ENCODE data around the gene HSBP1. TPM values are rescaled to one million over a fixed set of nuclear protein-coding genes. Genes with fewer than 3 reads are reported as not detected.

HSBP1 gene
- total RNA-seq, 1 experiment from 2014 or later, result 167 TPM

DNA sequence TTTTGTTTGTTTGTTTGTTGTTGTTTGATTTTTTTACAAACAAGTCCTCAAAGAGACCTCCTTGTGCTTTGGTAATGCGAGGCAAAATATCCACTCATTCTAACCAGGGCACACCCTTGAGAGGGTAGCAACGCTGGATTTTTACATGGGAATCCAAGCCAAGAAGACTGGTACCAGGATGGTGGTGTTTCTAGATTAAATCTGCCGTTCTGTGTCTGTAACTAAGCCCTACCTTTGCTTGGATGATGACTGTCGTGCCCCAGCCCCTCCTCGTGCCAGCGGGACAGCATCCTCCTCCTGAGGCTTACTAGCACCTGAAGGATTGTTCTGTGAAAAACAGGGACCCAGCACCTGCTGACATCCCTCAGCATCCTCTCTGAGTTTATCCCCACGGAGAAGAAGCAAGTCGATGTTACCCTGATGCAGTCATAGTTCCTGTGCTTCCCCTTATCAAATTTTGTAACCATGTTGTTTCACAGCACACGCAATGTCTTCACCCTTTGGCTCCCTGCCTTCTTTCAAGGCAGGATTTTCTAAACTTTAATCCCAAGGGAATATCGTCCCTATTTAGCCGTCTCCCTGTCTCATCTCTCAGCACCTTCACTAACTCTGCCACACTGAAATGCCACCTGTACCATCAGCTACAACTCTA is 5.1 kb upstream of the HSBP1 start:
- peak overlapping the region; percentile 95 for H3K27ac ChIP-seq (ENCODE audit: low read length)
- H3K27me3 ChIP-seq (ENCODE audit: low read length), result no peaks in the 10 kb centered on the region
- no peaks in the 10 kb centered on the region for H3K79me2 ChIP-seq (ENCODE audit: low read length)
- no peaks in the 10 kb centered on the region for H3K36me3 ChIP-seq (ENCODE audit: low read depth, low read length)
- H3K9me2 ChIP-seq (replicated peaks; ENCODE audit: low read length), result no peaks in the 10 kb centered on the region
- H2AFZ ChIP-seq (ENCODE audit: low read length), result peak overlapping the region; percentile 56
- POLR2A ChIA-PET (ENCODE audit: unreplicated experiment), result interaction anchor here (0.5 kb wide), 1 partner anchor 28 kb away, joined by 8 read pairs; no protein-coding TSS in a partner anchor
- CTCF ChIA-PET, result no interaction called here
- peak overlapping the region; percentile 83 for H3K4me2 ChIP-seq (ENCODE audit: low read length)
- peaks cover 41% of the 10 kb centered on the region for H3K4me1 ChIP-seq (ENCODE audit: insufficient read depth, low read length)
- H3K9me3 ChIP-seq (ENCODE audit: low read length), result no peaks in the 10 kb centered on the region
- TF ChIP-seq, protein P1, sequence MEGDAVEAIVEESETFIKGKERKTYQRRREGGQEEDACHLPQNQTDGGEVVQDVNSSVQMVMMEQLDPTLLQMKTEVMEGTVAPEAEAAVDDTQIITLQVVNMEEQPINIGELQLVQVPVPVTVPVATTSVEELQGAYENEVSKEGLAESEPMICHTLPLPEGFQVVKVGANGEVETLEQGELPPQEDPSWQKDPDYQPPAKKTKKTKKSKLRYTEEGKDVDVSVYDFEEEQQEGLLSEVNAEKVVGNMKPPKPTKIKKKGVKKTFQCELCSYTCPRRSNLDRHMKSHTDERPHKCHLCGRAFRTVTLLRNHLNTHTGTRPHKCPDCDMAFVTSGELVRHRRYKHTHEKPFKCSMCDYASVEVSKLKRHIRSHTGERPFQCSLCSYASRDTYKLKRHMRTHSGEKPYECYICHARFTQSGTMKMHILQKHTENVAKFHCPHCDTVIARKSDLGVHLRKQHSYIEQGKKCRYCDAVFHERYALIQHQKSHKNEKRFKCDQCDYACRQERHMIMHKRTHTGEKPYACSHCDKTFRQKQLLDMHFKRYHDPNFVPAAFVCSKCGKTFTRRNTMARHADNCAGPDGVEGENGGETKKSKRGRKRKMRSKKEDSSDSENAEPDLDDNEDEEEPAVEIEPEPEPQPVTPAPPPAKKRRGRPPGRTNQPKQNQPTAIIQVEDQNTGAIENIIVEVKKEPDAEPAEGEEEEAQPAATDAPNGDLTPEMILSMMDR (conservative IDR thresholded peaks at IDR 0.05; ENCODE audit: low read depth, low read length), result no peak
- TF ChIP-seq EZH2phosphoT487 (IDR thresholded peaks at IDR 0.05; ENCODE audit: borderline replicate concordance, low read length) (no peak), EZH2 (IDR thresholded peaks at IDR 0.05; ENCODE audit: low read length, unreplicated experiment) (no peak)
- H3K9ac ChIP-seq (ENCODE audit: low read length), result peak overlapping the region; percentile 71
- H4K20me1 ChIP-seq (ENCODE audit: low read length), result no peaks in the 10 kb centered on the region
- H3F3A ChIP-seq (ENCODE audit: low read length, unreplicated experiment), result no peaks in the 10 kb centered on the region
- ATAC-seq (peak; percentile 18), DNase-seq (peak; percentile 32)
- intact Hi-C loops (cut with micrococcal nuclease), result no loop called here
- BruUV-seq (replicated peaks), result TSS peak; percentile 98
- H3K4me3 ChIP-seq (ENCODE audit: low read length), result peak overlapping the region; percentile 63

DNA sequence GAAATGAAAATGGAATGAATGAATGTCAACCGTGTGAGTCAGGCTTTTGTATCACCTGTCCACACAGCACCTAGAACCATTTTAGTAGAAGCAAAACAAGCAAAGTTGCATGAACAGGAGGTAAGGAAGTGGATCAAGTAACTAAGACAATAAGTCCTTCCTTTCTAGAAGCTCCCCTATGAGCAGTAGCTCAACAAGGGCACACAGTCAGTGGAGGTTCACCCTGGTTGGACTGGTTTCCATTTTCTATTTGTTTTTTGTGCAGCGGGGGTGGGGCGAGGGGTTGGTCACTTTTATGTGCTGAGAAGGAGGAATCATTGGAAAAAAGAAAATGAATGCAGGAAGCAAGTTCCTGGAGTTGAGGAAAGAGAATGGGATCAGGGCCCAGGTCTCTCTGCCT is 4.0 kb upstream of the HSBP1 start:
- no peaks in the 10 kb centered on the region for H3F3A ChIP-seq (ENCODE audit: low read length, unreplicated experiment)
- peak overlapping the region; percentile 95 for H3K27ac ChIP-seq (ENCODE audit: low read length)
- H3K9ac ChIP-seq (ENCODE audit: low read length), result peak overlapping the region; percentile 71
- peak overlapping the region; percentile 83 for H3K4me2 ChIP-seq (ENCODE audit: low read length)
- H3K79me2 ChIP-seq (ENCODE audit: low read length), result peaks cover 8% of the 10 kb centered on the region
- no peak for TF ChIP-seq EZH2phosphoT487 (IDR thresholded peaks at IDR 0.05; ENCODE audit: borderline replicate concordance, low read length)
- TF ChIP-seq, protein P1 (conservative IDR thresholded peaks at IDR 0.05; ENCODE audit: low read depth, low read length), result no peak
- TF ChIP-seq EZH2 (IDR thresholded peaks at IDR 0.05; ENCODE audit: low read length, unreplicated experiment), result no peak
- no TSS peak for BruUV-seq (replicated peaks)
- H3K36me3 ChIP-seq (ENCODE audit: low read depth, low read length), result no peaks in the 10 kb centered on the region
- ATAC-seq (peak; percentile 52), DNase-seq (peak; percentile 85)
- POLR2A ChIA-PET (ENCODE audit: unreplicated experiment), result no interaction called here
- peaks cover 43% of the 10 kb centered on the region for H3K4me1 ChIP-seq (ENCODE audit: insufficient read depth, low read length)
- no peaks in the 10 kb centered on the region for H4K20me1 ChIP-seq (ENCODE audit: low read length)
- H2AFZ ChIP-seq (ENCODE audit: low read length), result peak overlapping the region; percentile 62
- intact Hi-C loops (cut with micrococcal nuclease), result no loop called here
- no peaks in the 10 kb centered on the region for H3K9me3 ChIP-seq (ENCODE audit: low read length)
- peak overlapping the region; percentile 50; the same call in 1 of the 2 replicates for H3K4me3 ChIP-seq (ENCODE audit: low read length)
- no peaks in the 10 kb centered on the region for H3K9me2 ChIP-seq (replicated peaks; ENCODE audit: low read length)
- H3K27me3 ChIP-seq (ENCODE audit: low read length), result no peaks in the 10 kb centered on the region
- CTCF ChIA-PET, result interaction anchor here (0.5 kb wide), 1 partner anchor 123 kb away, joined by 3 read pairs; no protein-coding TSS in a partner anchor

DNA sequence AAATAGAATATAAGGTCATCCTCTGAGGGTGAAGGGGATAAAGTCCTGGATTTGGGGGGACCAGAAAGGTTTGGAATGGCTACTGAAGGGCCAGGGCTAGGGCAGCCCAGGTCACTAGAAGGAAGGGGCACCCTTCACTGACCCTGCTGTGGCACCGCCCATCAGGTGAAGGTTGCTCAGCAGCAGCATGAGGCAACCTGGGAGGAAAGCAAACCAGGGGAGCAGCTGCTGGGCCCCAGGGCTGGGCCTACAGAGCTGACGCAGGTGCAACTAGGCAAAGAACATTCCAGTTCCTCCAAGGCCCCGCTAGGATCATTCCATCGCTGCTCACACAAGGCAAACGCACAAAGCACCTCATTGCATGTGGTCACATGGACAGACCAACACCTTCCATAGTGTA is 3.4 kb upstream of the HSBP1 start:
- no TSS peak for BruUV-seq (replicated peaks)
- H3K79me2 ChIP-seq (ENCODE audit: low read length), result peaks cover 14% of the 10 kb centered on the region
- H3K4me2 ChIP-seq (ENCODE audit: low read length), result peak overlapping the region; percentile 80
- H3F3A ChIP-seq (ENCODE audit: low read length, unreplicated experiment), result no peaks in the 10 kb centered on the region
- H3K36me3 ChIP-seq (ENCODE audit: low read depth, low read length), result no peaks in the 10 kb centered on the region
- no peaks in the 10 kb centered on the region for H3K27me3 ChIP-seq (ENCODE audit: low read length)
- peak overlapping the region; percentile 50; the same call in 1 of the 2 replicates for H3K4me3 ChIP-seq (ENCODE audit: low read length)
- ChIA-PET POLR2A (ENCODE audit: unreplicated experiment) (no interaction called here), CTCF (no interaction called here)
- DNase-seq (no peak), ATAC-seq (no peak)
- no peaks in the 10 kb centered on the region for H3K9me3 ChIP-seq (ENCODE audit: low read length)
- H4K20me1 ChIP-seq (ENCODE audit: low read length), result no peaks in the 10 kb centered on the region
- intact Hi-C loops (cut with micrococcal nuclease), result no loop called here
- peaks cover 42% of the 10 kb centered on the region for H3K4me1 ChIP-seq (ENCODE audit: insufficient read depth, low read length)
- H3K9ac ChIP-seq (ENCODE audit: low read length), result peak overlapping the region; percentile 67
- peak overlapping the region; percentile 95 for H3K27ac ChIP-seq (ENCODE audit: low read length)
- H3K9me2 ChIP-seq (replicated peaks; ENCODE audit: low read length), result no peaks in the 10 kb centered on the region
- peak overlapping the region; percentile 62 for H2AFZ ChIP-seq (ENCODE audit: low read length)
- no peak for TF ChIP-seq EZH2 (IDR thresholded peaks at IDR 0.05; ENCODE audit: low read length, unreplicated experiment)
- TF ChIP-seq EZH2phosphoT487 (IDR thresholded peaks at IDR 0.05; ENCODE audit: borderline replicate concordance, low read length), result no peak
- TF ChIP-seq, protein P1 (conservative IDR thresholded peaks at IDR 0.05; ENCODE audit: low read depth, low read length), result no peak

Data from PC-3 (cell line).